HG03575 (cell line): ENCODE measurements around the gene RARB.

Experiments
- ATAC-seq: cut with Tn5 transposase; IDR thresholded peaks from one replicate; pipeline ENCODE4 v1.9.1; 2021; ENCODE audit not compliant: unreplicated experiment, insufficient number of reproducible peaks, low FRiP score; ENCODE audit errors: extremely low read depth

RARB gene

DNA sequence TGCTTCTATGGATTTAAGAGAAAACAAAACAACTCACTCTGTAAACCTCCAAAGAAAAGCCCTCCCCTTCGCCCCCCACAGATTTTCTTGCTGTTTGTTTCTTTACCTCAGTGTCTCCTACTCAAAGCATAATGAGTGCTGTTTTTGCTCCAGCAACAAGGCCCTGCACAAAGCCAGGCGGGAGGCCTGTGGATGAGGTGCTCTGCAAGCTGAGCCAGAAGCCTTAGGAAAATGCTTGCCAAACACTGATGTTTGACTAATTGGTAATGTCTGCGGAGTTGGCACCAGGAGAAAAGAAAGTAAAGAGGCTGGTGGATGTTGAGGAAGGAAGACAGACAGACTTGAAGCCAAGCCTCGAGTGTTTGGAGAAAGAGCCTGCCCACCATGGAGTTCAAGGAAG is 99.7 kb downstream of the RARB start:
- ATAC-seq = no peak

DNA sequence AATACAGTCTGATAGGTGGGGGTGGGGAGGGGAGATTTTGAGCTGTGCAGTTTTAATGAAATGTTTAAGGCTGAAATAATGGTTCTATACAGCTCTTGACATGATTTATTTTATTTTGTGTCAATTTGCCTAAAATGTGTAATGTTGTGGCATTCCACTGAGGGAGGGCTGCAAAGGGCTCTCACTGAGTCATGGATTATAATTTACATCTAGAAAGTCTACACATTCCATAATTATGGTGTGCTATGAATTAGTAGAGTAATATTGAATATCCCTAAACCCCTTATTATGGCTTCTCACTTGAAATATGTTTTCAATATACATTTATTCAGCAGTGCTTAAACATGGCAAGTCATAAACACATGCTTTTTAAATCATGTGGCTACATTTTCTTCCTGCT is 103.9 kb downstream of the RARB start:
- ATAC-seq = no peak

DNA sequence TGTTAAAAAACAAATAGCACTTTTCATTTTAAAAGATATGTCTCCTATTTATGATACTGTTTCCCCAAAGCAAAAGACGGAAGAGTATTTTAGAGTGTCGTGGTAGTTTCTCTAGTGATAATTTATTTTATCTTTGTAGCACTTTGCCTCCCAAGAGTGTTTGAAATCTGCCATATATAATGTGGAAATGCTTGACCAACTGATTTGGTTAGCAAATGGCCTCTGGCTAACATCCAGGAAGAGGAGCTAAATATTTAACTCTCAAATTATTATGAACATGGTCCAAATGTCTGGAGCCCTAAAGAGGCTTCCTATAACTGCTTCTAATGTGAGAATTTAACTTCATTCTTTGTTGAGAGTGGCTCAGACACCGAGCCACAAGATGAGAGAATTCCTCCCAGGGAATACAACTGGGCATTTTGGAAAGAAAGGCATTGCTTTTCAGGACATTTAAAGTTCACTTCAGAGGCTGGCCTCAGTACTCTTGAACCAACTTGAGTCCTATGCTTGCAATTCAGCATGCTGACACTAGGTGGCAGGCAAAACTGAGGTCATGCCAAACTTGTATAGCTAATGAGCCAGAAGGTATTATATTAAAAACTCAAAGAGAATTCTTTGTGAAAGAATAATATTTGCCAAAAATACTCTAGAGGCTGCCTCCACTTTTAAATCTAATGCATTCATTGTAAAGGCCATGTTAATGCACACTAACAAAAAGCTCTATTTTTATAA is 104.5 kb downstream of the RARB start:
- ATAC-seq = no peak

DNA sequence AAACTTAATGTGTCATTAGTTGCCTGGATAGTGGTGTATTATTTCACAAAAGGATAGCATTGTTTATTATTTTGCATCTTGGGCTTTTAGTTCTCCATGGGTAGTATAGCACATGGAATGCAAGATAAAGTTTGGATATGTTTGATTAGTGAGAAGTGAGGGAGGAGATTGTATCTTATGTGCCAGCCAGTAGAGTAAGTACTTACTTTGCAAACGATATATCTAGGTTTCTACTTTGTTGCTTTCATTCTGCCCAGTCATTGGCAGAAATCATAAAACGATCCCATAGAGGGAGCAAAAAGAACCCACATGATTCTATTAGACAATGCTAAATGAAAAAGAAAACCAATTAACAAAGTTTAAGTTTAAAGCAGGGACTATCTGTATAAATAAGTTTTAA is 105.3 kb downstream of the RARB start:
- ATAC-seq = no peak

DNA sequence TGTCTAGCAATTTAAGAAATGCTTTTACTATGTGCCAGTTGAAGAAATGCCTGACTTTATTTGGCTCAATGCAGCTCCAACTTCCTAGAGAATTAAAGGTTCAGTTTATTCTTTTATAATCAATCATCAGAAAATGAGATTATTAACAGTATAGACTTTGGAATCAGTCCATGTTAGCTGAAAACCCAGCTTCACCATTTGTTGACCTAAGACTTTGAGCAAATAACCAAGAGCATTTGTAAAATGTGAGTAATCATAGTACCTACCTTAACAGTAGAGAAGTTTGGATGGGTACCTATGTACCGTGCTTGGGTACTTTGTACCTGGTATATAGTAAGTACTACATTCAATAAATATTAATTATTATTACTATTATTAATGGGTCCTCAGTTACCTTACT is 105.9 kb downstream of the RARB start:
- ATAC-seq = no peak

DNA sequence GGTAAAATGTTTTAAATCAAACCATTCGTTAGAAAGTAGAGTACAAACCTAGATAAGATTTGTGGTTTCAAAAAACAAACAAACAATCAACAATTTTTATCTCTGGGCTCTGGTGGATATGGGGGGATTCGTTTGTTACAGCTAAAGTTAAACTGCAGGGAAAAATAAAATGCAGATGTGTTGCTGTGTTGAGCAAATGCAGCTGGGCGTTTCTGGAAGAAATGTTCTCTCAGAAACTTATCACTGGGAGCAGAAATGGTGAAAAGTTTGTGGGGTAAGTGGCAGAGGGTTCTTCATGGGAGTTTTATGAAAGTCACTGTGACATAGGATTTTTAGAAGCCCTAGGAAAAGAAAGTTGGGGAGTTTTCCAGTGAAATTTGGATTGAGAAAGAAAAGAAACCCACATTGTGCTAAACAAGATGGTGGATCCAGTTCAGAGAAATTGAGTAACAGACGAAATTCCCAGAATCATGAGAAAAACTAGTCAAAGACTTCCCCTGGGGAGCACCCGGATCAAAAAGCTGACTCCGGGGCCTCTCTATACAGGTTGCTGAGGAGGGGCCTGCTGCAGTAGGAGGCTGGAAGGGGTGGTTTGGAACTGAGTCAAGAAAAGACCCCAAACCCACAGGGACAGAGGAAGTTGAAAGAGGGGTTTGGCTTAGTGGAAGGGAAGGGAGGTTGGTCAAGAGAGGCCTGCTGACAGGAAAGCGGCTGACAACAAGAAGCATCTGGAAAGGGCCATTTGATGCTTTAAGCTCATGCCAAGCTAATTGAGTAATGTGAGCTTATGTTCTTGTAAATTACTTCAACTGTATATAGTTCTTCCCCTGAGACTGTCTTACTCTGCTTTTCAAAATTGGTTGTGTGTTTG is 108.7 kb downstream of the RARB start:
- ATAC-seq = no peak

DNA sequence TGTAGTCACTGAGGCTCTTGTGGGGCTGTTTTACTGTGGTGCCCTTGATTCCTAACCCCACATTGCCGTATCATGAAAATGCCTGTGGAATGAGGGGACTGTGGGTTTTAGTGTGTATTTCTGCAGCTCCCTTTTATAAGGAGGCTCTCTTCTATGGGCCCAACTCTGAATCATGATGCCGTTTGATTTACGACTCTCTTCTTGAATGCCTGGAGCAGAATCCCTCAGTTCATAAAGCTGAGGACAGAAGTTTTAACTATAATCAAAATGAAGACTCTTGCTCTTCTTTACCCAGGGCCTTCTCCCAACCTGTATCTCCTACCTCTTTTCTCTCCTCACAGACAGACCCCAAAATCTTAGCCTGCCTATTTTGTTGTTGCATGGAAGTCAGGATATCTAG is 109.5 kb downstream of the RARB start:
- no peak for ATAC-seq

DNA sequence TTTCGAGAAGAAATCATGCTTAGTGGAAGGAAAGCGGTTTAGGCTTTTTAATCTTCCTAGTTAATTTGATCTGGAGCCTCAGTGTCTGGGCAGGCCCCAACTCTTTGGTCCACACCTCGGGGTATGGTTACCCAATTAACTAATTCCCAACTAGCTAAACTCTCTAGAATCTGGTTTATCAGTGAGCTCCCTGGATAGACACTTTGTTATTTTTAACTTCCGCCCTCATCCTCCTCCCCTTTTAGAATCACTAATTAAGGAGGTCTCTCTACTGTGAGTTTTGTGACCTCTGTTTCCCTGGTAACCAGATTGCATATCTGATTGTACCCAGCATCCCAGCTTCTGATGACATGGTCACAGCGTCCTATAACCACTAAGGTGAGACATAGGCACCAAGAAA is 112.2 kb downstream of the RARB start:
- ATAC-seq = no peak

DNA sequence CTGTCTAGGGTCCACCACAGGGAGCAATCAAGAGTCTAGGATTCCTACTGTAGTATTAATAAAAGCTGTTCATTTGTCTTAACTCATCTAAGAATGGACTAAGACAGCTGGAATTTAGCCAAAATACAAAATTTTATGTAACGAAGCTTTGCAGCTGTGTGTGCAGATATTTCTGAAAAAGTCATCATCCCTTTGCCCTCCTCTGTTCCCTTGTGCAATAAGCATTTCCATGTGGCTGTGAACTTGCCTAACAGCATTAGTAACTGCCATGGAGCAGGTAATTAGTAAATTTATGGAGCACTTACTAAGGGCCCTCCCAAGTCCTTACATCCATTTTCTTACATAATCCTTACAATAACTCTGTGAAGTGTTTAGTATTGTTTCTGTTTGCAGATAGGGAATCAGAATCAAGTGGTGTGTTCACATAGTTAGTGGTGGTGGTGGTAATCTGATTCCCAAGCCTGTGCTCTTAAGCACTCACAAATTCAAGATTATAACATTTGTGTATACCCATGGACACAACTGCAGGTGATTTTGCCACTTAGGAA is 114.5 kb downstream of the RARB start:
- no peak for ATAC-seq

DNA sequence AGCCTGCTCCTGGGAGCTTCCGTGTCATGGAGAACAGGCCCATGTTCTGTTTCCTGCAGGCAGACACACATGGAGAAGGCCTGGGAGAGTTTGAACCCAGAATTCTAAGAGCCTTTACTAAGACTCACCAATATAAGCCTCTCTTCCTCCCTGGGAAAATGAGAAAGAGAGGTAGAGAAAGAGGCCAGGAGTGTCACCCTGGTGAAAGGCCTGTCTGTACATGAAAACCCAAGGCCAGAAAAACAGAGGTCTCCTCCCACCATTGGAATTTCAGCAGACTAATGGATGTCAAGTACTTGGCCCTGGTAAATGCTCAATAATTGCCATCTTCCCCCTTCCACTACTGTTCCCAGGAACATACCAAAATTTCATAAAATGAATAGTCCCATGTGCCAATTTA is 119.0 kb downstream of the RARB start:
- ATAC-seq = no peak

DNA sequence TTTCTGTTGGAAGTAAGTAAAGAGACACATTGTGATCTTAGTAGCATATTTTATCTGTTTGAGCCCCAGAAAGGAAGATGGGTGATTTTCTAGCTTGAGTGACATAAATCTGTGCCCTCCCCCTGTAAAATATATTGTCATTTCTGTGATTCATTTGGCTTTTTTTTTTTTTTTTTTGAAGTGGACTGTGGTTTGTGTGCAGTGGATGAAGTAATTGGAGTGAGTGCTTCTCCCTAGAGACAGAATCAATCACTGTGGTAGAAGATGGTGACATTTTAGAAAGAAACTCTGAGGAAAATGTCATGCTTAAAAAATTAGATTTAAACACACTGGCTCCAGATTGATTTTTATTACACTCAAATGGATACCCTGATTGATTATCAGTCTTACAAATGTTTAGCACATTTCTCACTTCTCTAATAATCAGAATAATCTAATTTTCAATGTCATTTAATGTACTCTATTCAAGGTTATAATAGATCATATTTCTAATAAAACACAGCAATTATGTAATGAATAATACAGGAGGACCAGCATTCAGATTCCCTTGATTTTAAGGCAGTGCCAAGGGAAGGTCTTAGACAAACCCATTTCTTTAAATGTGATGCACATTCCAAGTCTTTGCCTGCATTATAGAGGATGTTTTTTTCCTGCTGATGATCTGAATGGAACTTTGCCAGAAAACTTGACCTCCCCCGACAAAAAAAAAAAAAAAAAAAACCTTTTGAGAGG is 120.0 kb downstream of the RARB start:
- ATAC-seq = no peak

DNA sequence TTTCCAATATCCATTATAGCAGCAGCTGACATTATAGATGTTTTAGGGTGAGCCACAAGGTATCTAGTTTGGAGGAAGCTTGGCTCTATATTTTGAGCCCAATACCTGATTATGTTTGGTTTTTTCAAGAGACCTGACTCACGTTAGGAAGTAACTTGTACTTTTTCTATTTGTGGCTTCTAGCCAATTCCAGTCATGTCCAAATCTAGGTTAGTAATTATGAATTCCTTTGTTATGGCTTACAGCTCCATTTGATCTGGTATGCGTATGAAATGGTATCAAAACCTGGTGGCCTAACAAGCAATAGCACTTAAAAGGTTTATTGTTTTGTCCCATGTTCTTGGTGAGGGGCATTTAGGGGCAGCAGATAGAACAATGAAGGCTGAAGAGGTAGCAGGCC is 120.8 kb downstream of the RARB start:
- ATAC-seq = no peak

DNA sequence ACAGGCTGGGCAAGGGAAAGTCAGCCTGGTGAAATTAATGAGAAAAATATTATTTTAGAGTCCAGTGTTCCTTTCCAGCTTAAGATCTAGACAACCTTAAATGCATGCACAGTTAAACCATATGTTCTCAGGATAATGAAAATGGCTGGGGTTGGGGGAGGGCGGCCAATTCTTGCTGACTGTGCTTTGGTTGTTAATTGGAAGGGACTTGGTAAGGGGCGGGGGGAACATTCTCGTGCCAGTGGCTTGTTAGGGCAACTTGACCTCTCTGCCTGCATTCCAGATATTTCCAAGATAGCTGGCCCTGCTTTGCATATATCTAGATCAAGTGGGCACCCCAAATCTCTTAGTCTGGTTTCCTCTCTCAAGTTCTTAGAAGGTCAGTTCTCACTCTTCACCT is 124.2 kb downstream of the RARB start:
- ATAC-seq = no peak

DNA sequence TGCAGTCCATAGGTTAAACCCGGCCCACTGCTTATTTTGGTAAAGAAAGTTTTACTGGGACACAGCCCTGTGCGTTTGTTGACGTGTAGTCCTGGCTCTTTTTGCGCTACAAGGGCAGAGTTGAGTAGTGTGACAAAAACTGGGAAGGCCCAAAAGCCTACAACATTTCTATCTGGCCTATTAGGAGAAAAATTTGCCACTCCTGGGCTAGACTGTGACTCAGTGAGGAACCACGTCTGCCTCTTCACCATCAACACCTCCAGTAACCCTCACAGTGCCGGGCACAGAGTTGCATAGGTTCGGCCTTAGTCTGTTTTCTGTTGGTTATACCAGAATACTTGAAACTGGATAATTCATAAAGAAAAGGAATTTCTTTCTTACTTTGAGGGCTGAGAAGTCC is 126.3 kb downstream of the RARB start:
- ATAC-seq = no peak

DNA sequence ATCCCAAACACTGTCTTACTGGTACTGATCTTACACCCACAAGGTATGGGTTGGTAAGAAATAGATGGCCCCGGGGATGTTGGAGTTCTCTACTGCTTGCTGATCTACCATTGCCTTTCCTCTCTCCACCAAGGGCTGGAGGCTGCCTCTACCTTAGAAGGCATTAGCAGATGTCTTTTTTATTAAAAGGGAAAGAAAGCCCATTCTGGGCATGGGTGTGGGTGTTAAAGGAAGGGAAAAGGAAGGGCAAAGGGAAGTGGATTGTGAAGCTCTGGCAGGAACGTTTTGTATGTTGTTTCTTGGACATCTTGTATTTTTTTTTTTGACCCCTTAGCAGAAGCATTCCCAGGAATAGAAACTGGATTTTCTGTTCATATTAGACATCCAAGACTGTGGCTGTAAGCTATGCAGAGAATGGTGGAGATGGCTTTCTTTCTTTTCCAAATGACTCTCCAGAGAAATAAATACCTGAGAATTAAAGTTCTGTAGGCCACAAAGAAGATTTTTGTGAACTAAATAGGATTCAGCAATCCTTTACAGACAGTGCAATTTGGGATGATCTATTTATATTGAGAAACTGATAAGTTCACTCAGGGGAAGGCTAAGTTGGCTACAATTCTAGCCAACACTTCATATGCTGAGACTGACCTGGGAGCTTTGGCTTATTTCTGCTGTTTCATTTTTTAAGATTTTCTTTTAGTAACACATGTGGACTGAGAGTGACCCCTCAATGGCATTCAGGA is 127.8 kb downstream of the RARB start:
- ATAC-seq = no peak

DNA sequence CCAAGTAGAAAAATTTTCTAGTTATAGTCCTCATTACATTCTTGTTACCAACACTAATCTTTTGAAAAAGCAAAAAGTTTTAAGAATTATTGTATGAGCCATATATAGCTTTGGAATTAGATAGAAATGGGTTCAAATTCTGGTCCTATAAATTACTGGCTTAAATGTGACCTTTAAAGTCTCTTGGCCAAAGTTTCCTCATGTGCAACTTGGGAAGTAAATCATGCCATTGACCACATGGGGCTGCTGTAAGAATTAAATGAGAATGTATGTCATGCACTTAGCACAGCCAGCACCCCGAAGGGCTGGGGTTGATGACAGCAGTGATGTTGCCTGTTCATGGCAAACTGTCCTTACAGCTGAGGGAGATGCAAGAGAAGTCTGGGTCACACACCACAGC is 128.4 kb downstream of the RARB start:
- ATAC-seq = no peak

DNA sequence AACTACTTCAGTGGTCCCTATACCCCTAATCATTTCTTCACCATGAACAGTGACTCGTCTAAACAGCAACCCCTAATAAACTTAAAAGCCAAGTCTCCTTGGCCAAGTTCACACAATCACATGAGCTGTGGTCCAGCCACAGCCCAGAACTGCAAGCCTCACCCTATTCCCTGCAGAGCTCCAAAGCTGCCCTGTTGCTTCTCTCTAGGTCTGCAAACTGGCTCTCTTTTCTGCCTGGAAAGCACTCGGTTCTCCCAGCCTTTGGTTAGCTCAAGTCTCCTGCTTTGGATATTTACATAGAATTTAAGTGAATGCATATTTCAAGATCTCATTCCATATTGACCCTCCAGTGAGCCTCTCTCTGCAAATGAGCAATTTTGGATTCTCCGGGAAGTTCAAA is 129.6 kb downstream of the RARB start:
- no peak for ATAC-seq

DNA sequence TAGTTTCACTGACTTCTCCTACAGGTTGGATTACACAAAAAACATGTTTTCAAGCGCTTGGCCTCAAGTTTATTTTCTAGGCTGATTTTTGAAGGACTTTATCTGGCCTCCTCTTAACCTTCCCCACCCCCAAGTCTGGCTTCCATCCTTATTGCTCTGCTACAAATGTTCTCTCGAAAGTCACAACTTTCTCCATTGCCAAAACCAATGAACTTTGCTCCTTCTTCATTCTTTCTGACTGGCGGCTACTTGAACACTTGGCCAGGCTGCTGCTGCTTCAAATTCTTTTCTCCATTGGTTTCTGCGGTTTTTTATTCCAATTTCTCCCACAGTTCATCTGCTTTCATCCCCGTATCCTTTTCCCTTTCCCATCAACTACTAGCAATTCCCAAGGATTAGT is 130.1 kb downstream of the RARB start:
- no peak for ATAC-seq

DNA sequence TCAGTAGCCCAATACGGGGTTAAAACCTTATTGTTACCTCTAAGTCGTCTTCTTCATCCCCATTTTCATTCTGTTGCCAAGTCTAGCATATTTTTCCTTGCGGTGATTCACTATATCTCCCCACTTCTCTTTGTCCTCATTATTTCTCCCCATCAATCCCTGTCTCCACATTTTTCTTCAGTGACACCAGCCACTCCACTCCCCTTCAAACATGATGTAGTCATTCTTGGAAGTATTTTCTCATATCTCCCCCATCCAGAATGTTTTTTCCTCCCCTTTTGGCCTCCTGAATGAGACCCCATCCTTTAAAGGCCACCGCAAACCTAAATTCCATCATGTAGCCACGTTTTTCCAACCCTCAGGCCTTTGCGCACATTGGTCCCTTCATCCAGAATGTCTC is 130.7 kb downstream of the RARB start:
- ATAC-seq = no peak
